IPS-NIHi11 (cell line): ENCODE results near the gene SLC16A3.

Experiments used
- DNase-seq: peaks from one replicate; pipeline ENCODE4 v3.0.0; 2012; ENCODE audit warnings: mixed read lengths, low spot score

The SLC16A3 gene

GRCh38 chr17:82236142-82236971, 7.5 kb downstream of the SLC16A3 start:
- peak; percentile 87 for DNase-seq

- no peak for DNase-seq
These were observed 8.4 kb downstream of the SLC16A3 start for GRCh38 chr17:82237083-82237745.

DNA sequence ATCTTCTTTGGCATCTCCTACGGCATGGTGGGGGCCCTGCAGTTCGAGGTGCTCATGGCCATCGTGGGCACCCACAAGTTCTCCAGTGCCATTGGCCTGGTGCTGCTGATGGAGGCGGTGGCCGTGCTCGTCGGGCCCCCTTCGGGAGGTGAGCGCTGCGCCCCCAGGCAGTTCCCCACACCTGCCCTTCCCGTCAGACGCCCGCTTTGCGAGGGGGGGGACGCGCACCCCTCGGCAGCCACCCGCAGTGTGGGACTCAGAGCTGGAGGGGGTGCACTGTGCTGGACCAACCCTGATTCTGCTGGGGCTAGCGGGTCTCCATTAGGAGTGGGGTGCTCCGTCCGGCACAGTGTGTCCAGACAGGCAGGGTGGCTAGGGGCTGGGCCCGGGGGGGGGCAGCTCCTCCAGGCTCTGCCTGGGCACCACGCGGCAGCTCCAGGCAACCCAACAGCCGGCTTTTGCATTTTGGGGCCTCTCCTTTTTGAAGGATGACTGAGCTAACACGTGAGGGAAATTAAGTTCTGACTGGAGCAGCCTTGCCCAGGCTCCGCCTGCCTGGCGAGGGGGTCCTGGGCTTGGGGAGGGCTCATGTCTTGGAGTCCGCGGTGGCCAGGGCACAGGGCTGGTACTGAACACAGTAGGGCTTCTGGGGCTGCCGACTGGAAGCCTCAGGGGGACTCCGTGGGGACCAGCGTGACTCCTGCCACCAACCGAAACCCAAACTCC, 9.1 kb downstream of the SLC16A3 start:
- DNase-seq = no peak

GRCh38 chr17:82238472-82239201, 9.8 kb downstream of the SLC16A3 start:
- no peak for DNase-seq

- no peak for DNase-seq
These were observed 10.6 kb downstream of the SLC16A3 start for GRCh38 chr17:82239401-82239925.

GRCh38 chr17:82239926-82240505, 11.2 kb downstream of the SLC16A3 start:
- DNase-seq = no peak

- DNase-seq = no peak
These were observed 11.8 kb downstream of the SLC16A3 start for GRCh38 chr17:82240506-82241182.

- no peak for DNase-seq
These were observed 12.5 kb downstream of the SLC16A3 start for GRCh38 chr17:82241183-82241925.

GRCh38 chr17:82241926-82242697, 13.3 kb downstream of the SLC16A3 start:
- no peak for DNase-seq

- no peak for DNase-seq
These were observed 13.8 kb downstream of the SLC16A3 start for GRCh38 chr17:82242698-82242976.

GRCh38 chr17:82242977-82243647, 14.3 kb downstream of the SLC16A3 start:
- no peak for DNase-seq

- no peak for DNase-seq
These were observed 15.0 kb downstream of the SLC16A3 start for GRCh38 chr17:82243648-82244412.

- DNase-seq = no peak
These were observed 15.7 kb downstream of the SLC16A3 start for GRCh38 chr17:82244413-82245133.

DNA sequence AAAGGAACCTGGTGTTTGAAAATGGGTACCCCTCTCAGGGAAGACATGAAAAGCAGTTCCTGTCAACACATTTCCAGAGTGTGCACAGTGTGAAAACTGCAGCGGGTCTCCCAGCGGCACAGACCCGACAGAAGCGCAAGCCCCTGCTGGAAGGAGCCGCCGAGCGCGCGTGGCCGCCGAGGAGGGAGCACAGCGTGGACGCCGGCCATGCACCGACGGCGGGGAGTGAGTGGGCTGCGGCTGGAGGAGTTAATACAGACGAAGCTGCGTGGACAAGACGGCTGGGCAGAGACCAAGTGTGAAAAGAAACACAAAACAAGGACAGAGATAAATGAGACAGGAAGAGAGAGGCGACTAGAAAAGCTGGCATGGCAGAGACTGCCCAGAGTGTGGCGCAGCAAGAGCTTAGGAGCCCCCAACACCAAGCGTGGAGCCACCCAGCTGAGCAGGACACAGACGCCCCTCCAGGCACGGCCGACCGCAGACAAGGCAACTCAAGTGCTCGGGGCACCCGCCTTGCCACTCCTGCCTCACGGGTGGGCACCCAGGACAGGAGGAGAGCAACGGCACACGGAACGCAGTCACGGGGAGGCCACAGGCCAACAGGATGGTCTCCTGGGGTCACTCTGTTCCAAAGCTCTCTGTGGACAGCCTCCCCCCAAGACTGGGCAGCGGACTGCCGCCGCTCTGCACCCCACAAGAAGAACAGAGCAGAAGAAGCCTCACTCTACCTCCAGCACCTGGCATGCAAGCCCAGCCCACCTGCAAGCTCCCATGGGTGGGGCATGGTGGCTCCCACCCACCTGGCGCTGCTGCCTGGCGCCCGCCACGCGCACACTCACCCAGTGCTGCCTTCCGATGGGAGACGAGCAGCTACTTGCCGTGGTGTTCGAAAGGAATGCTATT, 16.5 kb downstream of the SLC16A3 start:
- no peak for DNase-seq

DNA sequence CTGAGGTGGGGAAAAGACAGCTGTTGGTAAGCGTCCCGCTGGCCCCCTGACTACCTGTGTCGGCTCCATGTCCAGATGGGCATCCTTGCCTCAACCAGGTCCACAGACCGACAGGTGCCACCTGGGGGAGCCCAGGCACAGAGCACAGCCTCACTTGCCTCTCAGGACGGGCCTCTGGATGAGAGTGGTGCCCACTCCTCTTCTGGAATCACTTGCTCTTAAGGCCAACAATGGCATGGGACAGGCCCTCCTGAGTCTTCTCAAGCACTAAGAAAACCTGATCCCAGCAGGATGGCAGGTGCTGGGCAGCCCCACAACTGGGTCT, 17.2 kb downstream of the SLC16A3 start:
- no peak for DNase-seq

GRCh38 chr17:82246365-82247181, 17.7 kb downstream of the SLC16A3 start:
- no peak for DNase-seq
